Fibroblast of skin of left biceps (primary cell): Measurements from ENCODE around the gene GPR68.
"Not testable (repeated sequence)": the region's sequence is repeated elsewhere in the genome, so short reads cannot be mapped to it uniquely, and the experiment has no call there.

Experiments used
- DNase-seq, 2 experiments: peaks; one replicate each; pipeline ENCODE4 v3.0.0-alpha.2; 2013; ENCODE audit warnings: low read depth in 2 of 2

The GPR68 gene

GRCh38 chr14:91253795-91254323 is 9.4 kb upstream of the GPR68 start:
- DNase-seq, result no peak

GRCh38 chr14:91252871-91253794 is 8.6 kb upstream of the GPR68 start:
- DNase-seq, result no peak

GRCh38 chr14:91250912-91251311 is 6.4 kb upstream of the GPR68 start:
- no peak for DNase-seq

DNA sequence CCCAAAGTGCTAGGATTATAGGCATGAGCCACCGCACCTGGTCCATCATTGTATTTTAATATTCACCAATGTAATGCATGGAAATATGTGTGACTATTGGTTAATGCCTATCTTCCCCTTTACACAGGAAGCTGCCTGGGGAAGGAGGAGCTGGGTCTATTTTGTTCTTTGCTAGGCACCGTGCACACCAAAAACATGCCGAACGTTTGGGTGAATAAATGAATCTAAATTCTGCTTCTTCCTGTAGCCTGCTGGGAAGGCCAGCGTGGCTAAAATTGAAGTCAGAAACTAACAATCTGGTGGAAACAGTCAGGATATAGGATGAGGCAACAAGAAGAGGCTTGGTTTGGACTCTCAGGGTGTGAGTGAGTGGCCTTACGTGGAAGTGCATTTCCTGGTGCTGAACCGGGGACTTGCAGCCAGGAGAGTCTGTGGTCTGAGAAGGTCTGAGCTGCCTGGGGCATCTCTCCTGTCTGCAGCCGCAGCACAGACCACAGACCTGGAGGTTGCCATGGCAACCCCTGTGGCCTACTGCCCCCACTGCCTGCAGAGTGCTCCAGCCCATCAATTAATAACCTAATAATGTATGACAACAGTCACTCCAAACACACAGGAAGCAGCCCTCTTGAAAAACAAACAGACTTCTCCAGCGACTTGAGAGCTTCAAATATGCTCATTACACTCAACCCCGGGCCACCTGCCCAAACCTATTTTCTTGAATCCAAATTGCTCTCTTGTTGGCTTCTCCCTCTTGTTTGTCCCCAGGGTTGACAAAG is 5.5 kb upstream of the GPR68 start:
- DNase-seq, result no peak

- DNase-seq, result no peak
Measured at GRCh38 chr14:91246051-91246852, 1.7 kb upstream of the GPR68 start.

- not testable (repeated sequence) for DNase-seq
Measured at GRCh38 chr14:91245616-91246015, 1.1 kb upstream of the GPR68 start.

DNA sequence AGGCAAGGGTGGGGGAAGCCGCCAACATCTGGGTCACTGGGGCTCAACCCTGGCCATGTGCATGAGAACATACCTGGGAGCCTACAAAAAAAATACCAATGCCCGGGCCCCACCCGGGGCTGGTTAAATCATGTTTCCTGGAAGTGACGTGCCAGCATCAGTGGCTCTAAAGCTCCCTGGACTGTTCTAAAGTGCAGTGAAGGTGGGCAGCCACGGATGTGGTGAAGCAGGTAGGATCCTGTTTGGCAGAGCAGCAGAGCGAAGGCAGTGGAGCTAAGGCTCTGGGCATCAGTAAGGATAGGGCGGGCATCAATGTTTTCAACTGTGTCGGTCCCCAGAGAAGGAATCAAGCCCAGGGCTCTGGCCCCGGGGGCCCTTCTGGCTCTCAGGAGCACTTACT is 525 bp upstream of the GPR68 start:
- no peak for DNase-seq

DNA sequence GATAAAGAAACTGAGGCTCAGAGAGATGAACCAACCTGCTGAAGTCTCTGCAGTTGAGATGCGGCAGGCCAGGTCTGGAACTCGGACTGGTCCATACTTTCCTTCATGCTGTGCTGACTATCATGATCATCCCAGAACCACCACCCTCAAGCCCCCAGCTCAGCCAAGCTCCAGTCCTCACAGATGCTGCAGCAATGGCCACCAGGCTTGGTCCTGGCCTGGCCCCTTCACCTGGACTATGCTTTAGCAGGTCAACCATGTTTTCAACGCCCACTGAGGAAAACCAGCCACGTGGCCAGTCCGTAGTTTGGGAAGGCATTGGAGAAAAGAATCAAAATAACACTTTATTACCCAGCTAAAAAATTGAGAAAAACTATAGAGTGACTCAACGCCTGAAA is 1.4 kb downstream of the GPR68 start:
- no peak for DNase-seq

DNA sequence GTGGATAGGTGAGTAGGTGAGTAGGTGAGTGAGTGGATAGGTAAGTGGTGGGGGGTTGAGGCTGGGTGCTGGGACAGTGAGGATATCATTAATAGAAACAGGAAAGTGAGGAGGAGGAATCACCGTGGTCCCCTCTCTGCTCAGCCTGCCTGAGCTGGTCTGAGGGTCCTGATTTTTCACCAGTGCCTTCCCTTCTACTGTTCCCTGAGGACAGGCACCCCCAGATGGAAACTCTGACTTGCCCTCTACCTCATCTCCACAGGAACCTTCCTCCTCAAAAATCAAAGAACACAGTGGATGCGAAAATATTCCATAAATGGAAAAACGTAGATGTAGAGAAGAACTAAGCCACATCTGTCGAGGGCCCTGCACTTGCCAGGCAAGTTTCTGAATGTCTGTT is 1.9 kb downstream of the GPR68 start:
- DNase-seq, result no peak

DNA sequence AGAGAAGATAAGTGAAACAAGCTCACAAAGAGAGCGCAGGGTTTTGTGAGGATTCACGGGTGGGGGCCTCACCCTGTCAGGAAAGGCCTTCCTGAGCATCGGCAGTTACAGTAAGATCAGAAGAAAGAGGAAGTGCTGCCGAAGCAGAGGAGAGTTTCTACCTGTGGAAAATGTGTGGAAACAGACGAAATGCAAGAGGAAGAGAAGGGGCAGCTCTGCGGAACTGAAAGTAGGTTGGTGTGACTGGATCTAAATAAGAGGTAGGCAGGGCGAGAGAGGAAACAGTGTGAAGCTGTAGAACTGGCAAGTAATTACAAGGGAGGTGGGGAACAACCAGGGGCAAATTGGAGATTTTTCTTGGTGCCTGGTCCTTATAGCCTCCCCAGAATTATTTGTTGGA is 2.6 kb downstream of the GPR68 start:
- no peak for DNase-seq

DNA sequence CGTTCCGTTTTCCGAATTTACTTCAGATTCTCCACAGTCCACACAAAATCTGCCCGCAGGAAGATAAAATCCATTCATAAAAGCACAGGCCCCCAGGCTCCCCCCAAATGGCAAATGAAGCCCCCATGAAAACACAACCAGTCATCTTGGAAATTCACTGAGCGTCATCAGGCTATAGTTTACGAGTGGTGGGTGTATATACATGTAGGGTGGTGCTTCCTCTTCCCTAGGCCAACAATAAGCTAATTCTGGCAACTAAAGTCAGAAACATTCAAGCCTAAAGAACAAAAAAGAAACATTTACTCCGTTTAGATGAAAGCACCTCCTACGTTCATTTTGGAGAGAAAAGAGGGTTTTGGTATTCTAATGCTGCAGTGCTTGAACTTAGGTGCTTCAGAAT is 5.8 kb downstream of the GPR68 start:
- DNase-seq, result no peak

- no peak for DNase-seq
Measured at GRCh38 chr14:91238085-91238484, 6.4 kb downstream of the GPR68 start.

DNA sequence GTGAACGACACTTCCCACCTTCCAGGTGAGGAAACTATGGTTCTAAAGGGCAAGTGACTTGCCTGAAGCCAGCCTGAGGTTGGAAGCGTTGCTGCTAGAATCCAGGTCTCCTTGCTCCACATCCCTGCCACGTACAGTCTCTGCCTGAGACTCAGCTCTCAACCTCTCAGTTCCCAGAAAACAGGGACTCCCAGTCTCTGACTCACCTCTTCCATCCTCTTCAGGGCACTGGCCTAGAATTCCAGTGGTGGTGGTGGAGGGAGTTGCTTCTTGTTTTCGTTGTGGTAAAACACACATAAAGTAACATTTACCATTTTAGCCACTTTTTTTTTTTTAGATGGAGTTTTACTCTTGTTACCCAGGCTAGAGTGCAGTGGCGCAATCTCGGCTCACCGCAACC is 7.3 kb downstream of the GPR68 start:
- peak in 1 of 2 experiments; percentile 35 for DNase-seq

DNA sequence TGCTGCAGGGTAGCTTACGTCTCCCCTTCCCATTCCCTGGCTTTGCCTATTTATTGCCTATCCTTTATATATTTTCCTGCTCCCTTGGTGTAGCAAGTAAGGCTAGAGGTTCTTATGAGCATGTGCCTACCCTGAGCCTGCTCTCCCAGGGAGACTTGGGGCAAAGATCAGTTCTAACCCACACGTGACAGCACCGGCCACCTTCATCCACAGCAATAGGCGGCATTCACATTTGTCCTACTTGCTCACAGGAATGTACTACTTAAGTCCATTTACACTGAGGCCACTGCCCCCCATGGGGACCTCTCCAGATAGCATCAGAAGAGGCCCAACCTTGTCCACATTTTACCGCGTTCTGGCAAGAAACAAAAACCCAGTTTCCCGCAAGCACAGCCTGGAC is 8.7 kb downstream of the GPR68 start:
- no peak for DNase-seq

DNA sequence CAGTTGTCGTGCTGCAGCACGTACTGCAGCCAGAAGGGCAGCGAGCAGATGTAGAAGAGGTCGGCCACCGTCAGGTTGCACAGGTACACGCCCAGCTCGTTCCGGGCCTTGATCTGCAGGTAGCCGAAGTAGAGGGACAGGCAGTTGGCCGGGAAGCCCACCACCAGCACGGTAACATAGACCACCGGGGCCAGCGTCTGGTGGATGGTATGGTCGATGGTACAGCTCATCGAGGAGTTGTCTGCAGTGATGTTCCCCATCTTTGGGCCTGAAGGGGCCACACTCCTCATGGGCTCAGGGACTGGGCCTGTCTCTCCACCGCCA is 9.8 kb downstream of the GPR68 start:
- DNase-seq, result no peak

DNA sequence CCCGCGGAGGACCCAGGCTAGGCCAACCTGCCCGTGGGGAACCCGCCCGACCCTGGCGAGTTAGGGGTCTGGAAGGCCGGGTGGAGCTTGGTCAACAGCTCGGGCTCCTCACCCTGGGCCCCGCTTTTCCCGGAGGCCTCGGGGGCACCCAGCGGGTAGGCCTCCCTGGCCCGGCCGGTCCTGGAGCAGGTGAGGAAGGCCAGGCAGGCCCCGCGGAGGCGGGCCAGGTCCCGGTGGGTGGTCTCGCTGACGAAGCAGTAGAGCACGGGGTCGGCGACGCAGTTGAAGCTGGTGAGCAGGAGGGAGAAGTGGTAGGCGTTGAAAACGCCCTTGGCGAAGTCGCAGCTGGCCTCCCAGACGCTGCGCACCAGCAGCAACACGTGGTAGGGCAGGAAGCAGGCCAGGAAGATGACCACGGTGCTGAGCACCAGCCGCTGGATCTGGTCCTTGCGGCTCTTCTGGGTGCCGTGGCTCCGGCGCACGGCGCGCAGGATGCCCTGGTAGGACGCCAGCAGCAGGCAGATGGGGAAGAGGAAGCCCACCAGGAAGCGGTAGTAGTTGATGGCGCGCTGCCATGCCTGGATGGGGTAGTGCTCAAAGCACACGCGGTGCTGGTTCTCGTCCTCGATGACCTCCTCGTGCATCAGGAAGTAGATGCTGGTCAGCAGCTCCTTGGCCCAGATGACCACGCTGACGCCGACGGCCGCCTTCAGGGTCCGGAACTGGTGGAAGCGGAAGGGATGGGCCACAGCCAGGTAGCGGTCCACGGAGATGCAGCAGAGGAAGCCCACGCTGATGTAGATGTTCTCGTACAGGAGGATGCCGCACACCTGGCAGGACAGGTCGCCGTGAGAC is 10.3 kb downstream of the GPR68 start:
- no peak for DNase-seq

- DNase-seq, result no peak
Measured at GRCh38 chr14:91232603-91233002, 11.9 kb downstream of the GPR68 start.

GRCh38 chr14:91232052-91232451 is 12.5 kb downstream of the GPR68 start:
- no peak for DNase-seq

- DNase-seq, result no peak
Measured at GRCh38 chr14:91231446-91231845, 13.1 kb downstream of the GPR68 start.

DNA sequence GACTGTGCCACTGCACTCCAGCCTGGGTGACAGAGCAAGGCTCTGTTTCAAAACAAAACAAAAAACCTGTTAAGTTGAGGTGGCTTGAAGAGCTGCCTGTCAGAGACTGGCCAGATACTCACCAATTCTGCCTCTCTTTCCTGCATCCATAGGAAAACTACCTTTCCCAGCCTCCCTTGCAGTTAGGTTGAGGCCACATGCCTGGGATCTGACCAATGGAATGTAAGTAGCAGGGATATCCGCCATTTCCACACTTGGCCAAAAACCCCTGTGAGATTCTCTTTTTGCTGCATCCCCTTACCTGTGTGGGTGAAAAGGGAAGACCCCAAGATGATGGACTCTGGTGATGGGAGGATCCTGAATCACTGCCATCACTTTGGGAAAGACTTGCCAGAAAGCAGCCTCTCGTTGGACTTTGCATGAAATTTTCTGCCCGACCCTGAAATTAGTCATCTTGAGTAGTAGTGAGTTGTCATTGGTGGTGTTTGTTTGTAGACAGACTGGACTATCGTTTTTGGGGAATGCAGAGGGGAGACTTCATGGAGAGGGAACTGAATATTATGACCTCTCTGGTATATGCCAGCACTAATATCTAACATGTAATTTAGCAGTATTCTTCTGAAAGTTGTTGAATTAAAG is 14.0 kb downstream of the GPR68 start:
- no peak for DNase-seq

DNA sequence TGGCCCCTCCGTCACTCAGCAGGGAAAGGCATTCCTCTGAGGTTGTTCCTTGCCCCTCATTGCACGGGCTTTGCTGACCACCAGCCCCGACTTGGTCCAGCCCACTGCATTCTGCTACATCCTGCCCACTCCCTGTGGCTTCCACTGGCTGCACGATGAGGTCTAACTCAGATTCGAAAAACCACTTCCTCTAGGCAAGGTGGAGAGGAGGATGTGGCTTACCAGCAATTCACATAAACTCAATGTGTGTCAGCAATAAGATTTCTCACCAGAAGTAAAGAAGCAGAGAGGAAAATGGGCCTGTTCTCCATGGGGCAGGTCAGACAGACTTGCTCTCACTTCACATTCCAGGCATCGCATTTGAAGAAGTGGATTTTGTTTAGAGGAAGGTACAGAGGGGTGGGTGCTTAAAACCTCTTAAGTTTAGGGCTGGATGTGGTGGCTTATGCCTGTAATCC is 14.7 kb downstream of the GPR68 start:
- DNase-seq, result no peak
